Lower leg skin (tissue), 3 donors: ENCODE measurements around the gene SLC7A7.

Experiments
- CTCF ChIP-seq, 3 donors: fragments of 450-650 bp; IDR thresholded peaks; one replicate each; pipeline ENCODE4 v1.5.1; 2016; ENCODE audit warnings: antibody characterized with exemption in 3 of 3, mild to moderate bottlenecking in 3 of 3, moderate library complexity in 2 of 3
- POLR2A ChIP-seq, 2 donors: fragments of 450-650 bp; IDR thresholded peaks; one replicate each; pipeline ENCODE4 v1.6.1; 2016 to 2017; ENCODE audit warnings: antibody characterized with exemption in 2 of 2, mild to moderate bottlenecking in 1 of 2, moderate library complexity in 1 of 2

DNA sequence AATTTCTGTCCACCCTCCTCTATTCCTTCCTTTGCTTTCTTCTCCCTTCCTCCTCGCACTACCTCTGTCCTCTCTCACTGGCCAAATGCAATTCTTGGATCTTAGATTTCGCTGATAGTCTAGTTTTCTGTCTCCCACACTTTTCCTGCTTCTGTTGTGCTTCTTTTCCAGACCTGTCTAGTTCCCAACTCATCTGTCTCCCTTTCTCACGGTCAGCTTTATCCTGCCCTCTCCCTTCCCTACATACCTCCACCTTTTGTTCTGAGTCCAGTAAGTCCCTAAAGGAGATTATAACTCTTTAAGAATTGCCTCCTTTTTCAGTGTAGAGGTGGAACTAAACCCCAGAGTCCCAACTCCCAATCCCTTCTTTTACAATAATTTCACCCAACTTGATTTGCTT is 20.3 kb upstream of the SLC7A7 start:
- TF ChIP-seq POLR2A (IDR thresholded peaks at IDR 0.05) = no peak
- no peak for TF ChIP-seq CTCF (IDR thresholded peaks at IDR 0.05)
